K562 (cell line): ENCODE measurements around the gene SLC1A7. TPM values are rescaled to one million over a fixed set of nuclear protein-coding genes. Genes with fewer than 3 reads are reported as not detected.

ENCODE experiments used
- ATAC-seq: fragments of 200-7000 bp; cut with Tn5 transposase; 3 replicates; pipeline ENCODE4 v1.9.1; 2020; ENCODE audit warnings: moderate library complexity
- BruUV-seq: library from RNA; stranded (reverse); fragments of 400-500 nt; replicated peaks from 2 replicates; lab custom pipeline; 2021; lab: Mats Ljungman, UMichigan
- CTCF ChIA-PET: fragments of 300-600 bp; formaldehyde crosslinking; extraction: SDS; loops from one replicate; lab custom pipeline; 2021; ENCODE audit warnings: low intra/inter-chr PET ratio; lab: Yijun Ruan, JAX
- POLR2A ChIA-PET: fragments of 300-600, 350-650 bp; sonication (Branson Sonifier 250); formaldehyde crosslinking; extraction: SDS; loops from one replicate; lab custom pipeline; 2021; ENCODE audit warnings: antibody characterized with exemption, inconsistent platforms; lab: Yijun Ruan, JAX
- DNase-seq, 4 experiments: peaks; one replicate each; pipeline versions ENCODE4 v3.0.0 to v3.0.0-alpha.2; 2011 to 2018; ENCODE audit warnings: low spot score in 3 of 4, mixed read lengths in 3 of 4; ENCODE audit errors: extremely low read depth in 1 of 4
- FAIRE-seq: peaks from 2 replicates; lab custom pipeline; 2011; peaks lifted over from hg19 to GRCh38; lab: Jason Lieb, UNC
- H2AFZ ChIP-seq: 2 replicates; pipeline ENCODE4 v1.6.0; 2011; ENCODE audit warnings: low read depth, low read length, control low read depth, inconsistent platforms
- H3K27ac ChIP-seq: fragments of 200-600 bp; 3 replicates; pipeline ENCODE4 v1.8.0; 2011; ENCODE audit warnings: low read depth, mild to moderate bottlenecking, control low read depth, inconsistent platforms, low read length, moderate library complexity, mixed read lengths; ENCODE audit errors: extremely low read depth
- H3K27me3 ChIP-seq, 2 experiments: fragments of 300-600 bp in 1 of 2; 2 replicates in 1 of 2; 3 replicates in 1 of 2; pipeline versions ENCODE4 v1.6.0 to v1.8.0; 2011; ENCODE audit warnings: inconsistent platforms in 2 of 2, low read length in 2 of 2, mild to moderate bottlenecking in 1 of 2, mixed read lengths in 1 of 2, moderate library complexity in 1 of 2; ENCODE audit not compliant: control insufficient read depth in 2 of 2, insufficient read depth in 2 of 2
- H3K36me3 ChIP-seq: fragments of 300-600 bp; 3 replicates; pipeline ENCODE4 v1.8.0; 2011; ENCODE audit warnings: mild to moderate bottlenecking, low read length, inconsistent platforms; ENCODE audit not compliant: control insufficient read depth, insufficient read depth
- H3K4me1 ChIP-seq, 2 experiments: fragments of 200-600 bp in 1 of 2; replicated peaks in 1 of 2; 2 replicates in 1 of 2; 3 replicates in 1 of 2; pipeline versions ENCODE4 v1.5.1 to v1.8.0; 2011; ENCODE audit warnings: inconsistent platforms in 2 of 2, low read length in 2 of 2, mild to moderate bottlenecking in 1 of 2, mixed read lengths in 1 of 2, moderate library complexity in 1 of 2; ENCODE audit not compliant: control insufficient read depth in 2 of 2, insufficient read depth in 2 of 2
- H3K4me2 ChIP-seq: 2 replicates; pipeline ENCODE4 v1.6.1; 2011; ENCODE audit warnings: low read length, control low read depth, inconsistent platforms, mixed read lengths; ENCODE audit not compliant: insufficient read depth
- H3K4me3 ChIP-seq: fragments of 200-600 bp; sonication (generic), shearing (Covaris generic); 2 replicates; pipeline ENCODE4 v1.5.1; 2016; ENCODE audit warnings: control low read depth, inconsistent platforms
- H3K79me2 ChIP-seq: fragments of 200-600 bp; 3 replicates; pipeline ENCODE4 v1.8.0; 2011; ENCODE audit warnings: low read length, inconsistent platforms; ENCODE audit not compliant: control insufficient read depth, insufficient read depth
- H3K9ac ChIP-seq, 2 experiments: 2 replicates each; pipeline versions ENCODE4 v1.6.0 to v1.6.1; 2011; ENCODE audit warnings: low read depth in 2 of 2, low read length in 2 of 2, control low read depth in 1 of 2, inconsistent platforms in 1 of 2, mild to moderate bottlenecking in 1 of 2, mixed read lengths in 1 of 2; ENCODE audit not compliant: insufficient read depth in 1 of 2
- H3K9me1 ChIP-seq: one replicate; pipeline ENCODE4 v1.6.0; 2011; ENCODE audit warnings: inconsistent platforms, mild to moderate bottlenecking, low read length, moderate library complexity; ENCODE audit not compliant: control insufficient read depth, insufficient read depth
- H3K9me3 ChIP-seq: replicated peaks from 2 replicates; pipeline ENCODE4 v1.5.1; 2011; ENCODE audit warnings: low read depth, low read length, inconsistent platforms; ENCODE audit not compliant: control insufficient read depth, insufficient read depth
- H4K20me1 ChIP-seq: replicated peaks from 2 replicates; pipeline ENCODE4 v1.6.1; 2011; ENCODE audit warnings: low read length, inconsistent platforms, mixed read lengths; ENCODE audit not compliant: control insufficient read depth, insufficient read depth
- CBX1 ChIP-seq: sonication (generic); IDR thresholded peaks from 2 replicates; pipeline ENCODE4 v1.6.1; 2016; ENCODE audit warnings: antibody characterized with exemption, low read depth, mild to moderate bottlenecking
- CREB5 ChIP-seq: fragments of 250-450 bp; sonication (Bioruptor Pico); IDR thresholded peaks from 2 replicates; pipeline ENCODE4 v1.5.0; 2020; ENCODE audit warnings: mild to moderate bottlenecking
- FIP1L1 ChIP-seq: fragments of 200-400 bp; formaldehyde crosslinking; IDR thresholded peaks from 2 replicates; pipeline ENCODE4 v1.6.1; 2018; ENCODE audit warnings: mild to moderate bottlenecking, low read depth, low read length; ENCODE audit not compliant: poor library complexity, severe bottlenecking
- IRF2 ChIP-seq: sonication (generic); formaldehyde crosslinking; IDR thresholded peaks from 2 replicates; pipeline ENCODE4 v1.8.1; 2022; ENCODE audit warnings: mild to moderate bottlenecking, missing genetic modification reagents
- KHSRP ChIP-seq: fragments of 450-650 bp; IDR thresholded peaks from 2 replicates; pipeline ENCODE4 v1.6.1; 2017
- RBBP5 ChIP-seq: fragments of 200-600 bp; sonication (generic); IDR thresholded peaks from 2 replicates; pipeline ENCODE4 v1.6.1; 2012; ENCODE audit warnings: borderline replicate concordance, mild to moderate bottlenecking, low read length, control low read depth, inconsistent platforms; ENCODE audit not compliant: insufficient read depth, poor library complexity, severe bottlenecking
- ZNF121 ChIP-seq: sonication (generic); formaldehyde crosslinking; conservative IDR thresholded peaks from 2 replicates; pipeline ENCODE4 v1.8.0; 2022; ENCODE audit warnings: missing genetic modification reagents
- ZNF140 ChIP-seq: fragments of 250-450 bp; sonication (Bioruptor Pico); IDR thresholded peaks from 2 replicates; pipeline ENCODE4 v1.8.0; 2021; ENCODE audit warnings: moderate library complexity, mild to moderate bottlenecking, inconsistent platforms
- ZNF24 ChIP-seq: fragments of 450-650 bp; IDR thresholded peaks from 2 replicates; pipeline ENCODE4 v1.6.1; 2016
- ZNF253 ChIP-seq: fragments of 250-450 bp; sonication (Bioruptor Pico); conservative IDR thresholded peaks from 2 replicates; pipeline ENCODE4 v1.6.1; 2021; ENCODE audit warnings: mild to moderate bottlenecking
- ZNF609 ChIP-seq: sonication (generic); formaldehyde crosslinking; IDR thresholded peaks from 2 replicates; pipeline ENCODE4 v1.8.1; 2023; ENCODE audit warnings: missing genetic modification reagents, mild to moderate bottlenecking, borderline replicate concordance
- ZNF830 ChIP-seq: fragments of 250-450 bp; sonication (Bioruptor Pico); IDR thresholded peaks from 2 replicates; pipeline ENCODE4 v1.5.0; 2021; ENCODE audit warnings: mild to moderate bottlenecking
- WGBS: fragments of 100-300 bp; shearing (Covaris generic); methylation state at CpG from one replicate; pipeline ENCODE4 v1.1.6; 2016; ENCODE audit warnings: low coverage, mixed read lengths; ENCODE audit not compliant: insufficient coverage; ENCODE audit errors: missing lambda C conversion rate; 5-methylcytosine and 5-hydroxymethylcytosine counted together
- in situ Hi-C: fragments of 300-500 bp; cut with MboI; formaldehyde crosslinking; loops from 4 replicates; pipeline ENCODE4 v1.15.0; 2018; ENCODE audit warnings: inconsistent platforms, mixed read lengths
- intact Hi-C: fragments of 100-400 bp; cut with micrococcal nuclease; formaldehyde crosslinking; loops from 2 replicates; pipeline ENCODE4 v1.14.2; 2022
- polyA plus RNA-seq, 8 experiments: library from polyadenylated mRNA; depleted of rRNA in 4 of 8; stranded (reverse) in 5 of 8; unstranded in 3 of 8; fragments of >200 nt; fragmentation: Nextera tagmentation in 2 of 8; fragmentation: Illumina TruSeq in 1 of 8; extraction: Ambion mirVana in 2 of 8; extraction: Trizol in 1 of 8; gene quantifications; 2 replicates each; pipeline versions ENCODE4 v1.2.1 to v1.2.3, GENCODE V29; 2011 to 2014; ENCODE audit warnings: inconsistent platforms in 1 of 8, missing spikeins in 1 of 8
- total RNA-seq, 7 experiments: library from RNA; depleted of rRNA in 6 of 7; stranded (reverse); fragments of >200 nt in 6 of 7; fragmentation: Illumina TruSeq in 2 of 7; extraction: Trizol in 2 of 7; gene quantifications; 2 replicates each; pipeline versions ENCODE4 v1.2.1 to v1.2.3, GENCODE V29; 2011 to 2021; ENCODE audit warnings: low replicate concordance in 1 of 7
- TF ChIP-seq, protein P1 (sequence below): fragments of 450-650 bp; IDR thresholded peaks from 2 replicates; pipeline ENCODE4 v1.6.1; 2017; ENCODE audit warnings: antibody characterized with exemption

Gene SLC1A7
- total and polyA plus RNA-seq, 9 of the 15 experiments (the other 6 are each of a cell fraction or from before 2014, with no cell fraction given), result 0.07 TPM; not detected in 8

- TF ChIP-seq, protein P1, sequence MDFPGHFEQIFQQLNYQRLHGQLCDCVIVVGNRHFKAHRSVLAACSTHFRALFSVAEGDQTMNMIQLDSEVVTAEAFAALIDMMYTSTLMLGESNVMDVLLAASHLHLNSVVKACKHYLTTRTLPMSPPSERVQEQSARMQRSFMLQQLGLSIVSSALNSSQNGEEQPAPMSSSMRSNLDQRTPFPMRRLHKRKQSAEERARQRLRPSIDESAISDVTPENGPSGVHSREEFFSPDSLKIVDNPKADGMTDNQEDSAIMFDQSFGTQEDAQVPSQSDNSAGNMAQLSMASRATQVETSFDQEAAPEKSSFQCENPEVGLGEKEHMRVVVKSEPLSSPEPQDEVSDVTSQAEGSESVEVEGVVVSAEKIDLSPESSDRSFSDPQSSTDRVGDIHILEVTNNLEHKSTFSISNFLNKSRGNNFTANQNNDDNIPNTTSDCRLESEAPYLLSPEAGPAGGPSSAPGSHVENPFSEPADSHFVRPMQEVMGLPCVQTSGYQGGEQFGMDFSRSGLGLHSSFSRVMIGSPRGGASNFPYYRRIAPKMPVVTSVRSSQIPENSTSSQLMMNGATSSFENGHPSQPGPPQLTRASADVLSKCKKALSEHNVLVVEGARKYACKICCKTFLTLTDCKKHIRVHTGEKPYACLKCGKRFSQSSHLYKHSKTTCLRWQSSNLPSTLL, result no peak
Observed at GRCh38 chr1:53114090-53114489, 28.3 kb downstream of the SLC1A7 start (continued).

DNA sequence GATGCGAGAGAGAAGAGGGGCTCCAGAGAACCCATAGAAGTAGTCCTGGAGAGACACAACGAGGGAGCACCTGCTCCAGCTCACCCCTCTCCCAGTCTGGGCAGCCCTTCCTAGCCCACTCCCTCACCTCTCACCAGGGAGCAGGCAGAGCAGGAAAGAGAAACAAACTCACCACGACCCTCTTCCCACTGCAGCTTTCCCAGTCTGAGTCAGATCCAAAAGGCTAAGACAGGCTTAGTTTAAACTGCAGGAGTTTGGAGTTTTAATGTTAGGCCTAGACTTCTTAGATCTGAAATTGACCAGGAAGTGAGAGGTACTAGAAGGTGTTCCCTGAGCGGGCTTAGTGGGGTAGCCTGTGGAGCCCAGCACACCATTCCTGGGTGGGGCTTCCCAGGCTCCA lies 29.6 kb downstream of the SLC1A7 start:
- H4K20me1 ChIP-seq, result peaks cover 10% of the 10 kb centered on the region
- H3K27me3 ChIP-seq, result peaks cover 13 to 83% of the 10 kb centered on the region in 2 experiments
- H3K9me3 ChIP-seq, result 0 out of 2 replicates have a peak, but pooled peaks cover 4% of the 10 kb centered on the region
- no peaks in the 10 kb centered on the region for H3K79me2 ChIP-seq
- H2AFZ ChIP-seq, result no peak overlapping the region
- in situ Hi-C loops (no loop called here), intact Hi-C loops (no loop called here)
- ATAC-seq, result no peak
- no peak for FAIRE-seq
- H3K36me3 ChIP-seq, result no peaks in the 10 kb centered on the region
- peaks cover 0 to 24% of the 10 kb centered on the region in 2 experiments; a peak in 2 of 5 replicates for H3K4me1 ChIP-seq
- no peak overlapping the region for H3K27ac ChIP-seq
- BruUV-seq, result no TSS peak
- 14% methylated on average over 4 of the region's 4 CpGs for WGBS
- TF ChIP-seq CREB5 (CRISPR knock-in tag) (no peak), CBX1 (no peak), ZNF24 (no peak), ZNF253 (CRISPR knock-in tag) (no peak), ZNF121 (CRISPR knock-in tag) (no peak), FIP1L1 (no peak), KHSRP (no peak), ZNF140 (CRISPR knock-in tag) (no peak), ZNF609 (CRISPR knock-in tag) (no peak), IRF2 (CRISPR knock-in tag) (no peak), RBBP5 (no peak), ZNF830 (CRISPR knock-in tag) (no peak)
- TF ChIP-seq, all 486 proteins: peak for 0
- no peaks in the 10 kb centered on the region for H3K9me1 ChIP-seq
- H3K9ac ChIP-seq, result no peak overlapping the region
- H3K4me2 ChIP-seq, result no peak overlapping the region
- ChIA-PET CTCF (no interaction called here), POLR2A (interaction anchor here (0.7 kb wide), 1 partner anchor 26 kb away, joined by 3 read pairs; no protein-coding TSS in a partner anchor)
- DNase-seq, result no peak
- no peak overlapping the region for H3K4me3 ChIP-seq
